GM21515 (cell line): ENCODE results near the gene POP5.
A peak's percentile ranks its signal among the peaks of the same experiment; 100 is the strongest.
"Not testable (repeated sequence)": the region's sequence is repeated elsewhere in the genome, so short reads cannot be mapped to it uniquely, and the experiment has no call there.

ENCODE experiments used
- ATAC-seq: cut with Tn5 transposase; IDR thresholded peaks from one replicate; pipeline ENCODE4 v1.9.1; 2021; ENCODE audit not compliant: unreplicated experiment

The POP5 gene, protein sequence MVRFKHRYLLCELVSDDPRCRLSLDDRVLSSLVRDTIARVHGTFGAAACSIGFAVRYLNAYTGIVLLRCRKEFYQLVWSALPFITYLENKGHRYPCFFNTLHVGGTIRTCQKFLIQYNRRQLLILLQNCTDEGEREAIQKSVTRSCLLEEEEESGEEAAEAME

DNA sequence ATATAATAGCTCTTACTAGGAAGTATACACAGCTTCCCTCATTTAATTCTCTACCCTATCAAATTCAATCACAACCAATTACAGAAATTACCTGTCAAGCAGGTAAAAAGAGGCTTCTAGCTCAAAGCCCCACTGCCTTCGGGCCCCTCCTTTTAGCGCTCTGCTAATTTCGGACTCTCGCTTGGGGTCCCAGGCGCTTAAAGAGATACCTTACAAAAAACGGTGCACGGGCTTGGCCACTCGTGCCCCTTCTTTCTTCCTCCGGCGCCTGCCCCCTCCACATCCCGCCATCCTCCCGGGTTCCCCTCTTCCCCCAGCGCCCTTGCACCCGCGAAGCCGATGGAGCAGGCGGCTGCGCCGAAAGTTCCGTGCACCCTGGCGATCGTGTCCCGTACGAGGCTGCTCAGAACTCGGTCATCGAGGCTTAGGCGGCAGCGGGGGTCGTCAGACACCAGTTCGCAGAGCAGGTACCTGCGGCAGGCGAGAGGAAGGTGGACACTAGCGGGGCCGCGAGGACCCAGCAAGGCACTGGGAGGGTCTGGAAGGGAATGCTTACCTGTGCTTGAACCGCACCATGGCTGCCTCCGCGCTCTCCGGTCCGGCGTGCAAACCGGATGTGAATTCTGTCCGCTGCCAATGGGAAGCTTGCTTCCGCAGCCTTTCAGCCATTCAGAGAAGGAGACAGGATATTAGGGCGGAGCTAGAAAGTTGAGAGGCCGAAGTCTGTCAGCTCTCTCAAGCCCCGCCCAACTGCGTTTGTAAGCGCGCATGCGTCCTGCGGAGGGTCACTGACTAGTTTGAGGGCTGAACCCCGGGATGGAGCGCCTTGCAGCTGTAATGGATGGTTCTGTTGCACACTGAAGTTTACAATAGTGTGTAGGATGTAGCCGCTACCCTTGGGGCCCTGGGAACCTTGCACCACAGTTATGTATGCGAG, at the start of gene POP5:
Gene POP5 (minus strand): TSS at position 616 of the 937 bp plus-strand sequence. CDS start 40 bp downstream, at position 576.
- ATAC-seq: peak; percentile 85

GRCh38 chr12:120630104-120630892, 49.1 kb upstream of the POP5 start:
- ATAC-seq: no peak

DNA sequence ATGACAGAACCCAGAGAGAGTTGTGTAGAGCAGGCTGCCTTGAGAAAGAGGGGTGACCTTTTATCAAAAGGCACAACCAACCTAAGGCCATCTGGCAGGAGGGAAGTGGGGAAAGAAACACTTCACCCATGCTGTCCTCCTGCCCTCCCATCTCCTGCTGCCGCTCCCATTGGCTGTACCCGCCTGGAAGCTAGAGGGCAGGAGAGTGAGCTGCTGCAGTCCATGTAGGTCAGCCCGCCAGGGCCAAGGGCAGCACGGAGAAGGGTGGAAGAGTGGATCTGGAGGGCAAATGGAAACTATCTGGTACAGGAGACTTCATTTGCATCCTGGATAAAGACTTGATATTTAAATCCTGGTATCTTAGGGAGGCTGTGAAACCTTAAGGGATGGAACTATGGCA, 47.7 kb upstream of the POP5 start:
- no peak for ATAC-seq

DNA sequence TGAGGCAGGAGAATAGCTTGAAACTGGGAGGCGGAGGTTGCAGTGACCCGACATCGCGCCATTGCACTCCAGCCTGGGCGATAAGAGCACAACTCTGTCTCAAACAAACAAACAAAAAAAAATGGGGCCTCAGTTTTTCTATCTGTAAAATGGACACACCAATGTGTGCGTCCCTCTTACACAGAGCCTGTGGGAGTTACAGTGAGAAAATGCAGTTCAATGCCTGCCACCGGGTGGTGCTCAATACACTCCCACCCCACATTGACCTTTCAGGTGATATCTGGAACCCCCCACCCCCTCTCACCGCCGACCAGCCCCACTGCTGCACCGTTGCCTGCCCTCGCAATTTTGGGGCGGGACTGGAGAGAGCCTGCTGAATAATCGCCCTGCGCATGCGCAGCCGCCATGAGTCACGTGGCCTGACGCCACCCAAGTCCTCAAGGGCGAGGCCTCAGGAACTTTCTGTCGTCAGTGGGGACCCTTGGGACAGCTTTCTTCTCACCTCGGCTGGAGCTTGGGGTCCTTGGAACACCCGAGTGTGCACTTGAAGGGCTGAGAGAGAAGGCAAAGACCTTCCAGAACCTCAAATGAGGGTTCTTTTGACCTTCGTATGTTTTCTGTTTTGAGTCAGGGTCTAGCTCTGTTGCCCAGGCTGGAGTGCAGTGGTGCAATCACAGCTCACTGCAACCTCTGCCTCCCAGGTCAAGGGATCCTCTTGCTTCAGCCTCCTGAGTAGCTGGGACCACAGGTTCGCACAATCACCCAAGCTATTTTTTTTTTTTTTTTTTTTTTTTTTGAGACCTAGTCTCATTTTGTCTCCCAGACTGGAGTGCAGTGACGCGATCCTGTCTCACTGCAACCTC, 44.6 kb upstream of the POP5 start:
- no peak for ATAC-seq

- ATAC-seq: no peak
These were observed 39.4 kb upstream of the POP5 start for GRCh38 chr12:120620624-120621023.

- no peak for ATAC-seq
These were observed 37.9 kb upstream of the POP5 start for GRCh38 chr12:120618954-120619615.

- ATAC-seq: not testable (repeated sequence)
These were observed 36.6 kb upstream of the POP5 start for GRCh38 chr12:120617767-120618166.

GRCh38 chr12:120617193-120617592, 36.0 kb upstream of the POP5 start:
- ATAC-seq: not testable (repeated sequence)

GRCh38 chr12:120614848-120615247, 33.6 kb upstream of the POP5 start:
- ATAC-seq: no peak

GRCh38 chr12:120611534-120611933, 30.3 kb upstream of the POP5 start:
- ATAC-seq: not testable (repeated sequence)

- ATAC-seq: no peak
These were observed 29.4 kb upstream of the POP5 start for GRCh38 chr12:120610560-120610959.

- not testable (repeated sequence) for ATAC-seq
These were observed 21.2 kb upstream of the POP5 start for GRCh38 chr12:120602416-120602815.

DNA sequence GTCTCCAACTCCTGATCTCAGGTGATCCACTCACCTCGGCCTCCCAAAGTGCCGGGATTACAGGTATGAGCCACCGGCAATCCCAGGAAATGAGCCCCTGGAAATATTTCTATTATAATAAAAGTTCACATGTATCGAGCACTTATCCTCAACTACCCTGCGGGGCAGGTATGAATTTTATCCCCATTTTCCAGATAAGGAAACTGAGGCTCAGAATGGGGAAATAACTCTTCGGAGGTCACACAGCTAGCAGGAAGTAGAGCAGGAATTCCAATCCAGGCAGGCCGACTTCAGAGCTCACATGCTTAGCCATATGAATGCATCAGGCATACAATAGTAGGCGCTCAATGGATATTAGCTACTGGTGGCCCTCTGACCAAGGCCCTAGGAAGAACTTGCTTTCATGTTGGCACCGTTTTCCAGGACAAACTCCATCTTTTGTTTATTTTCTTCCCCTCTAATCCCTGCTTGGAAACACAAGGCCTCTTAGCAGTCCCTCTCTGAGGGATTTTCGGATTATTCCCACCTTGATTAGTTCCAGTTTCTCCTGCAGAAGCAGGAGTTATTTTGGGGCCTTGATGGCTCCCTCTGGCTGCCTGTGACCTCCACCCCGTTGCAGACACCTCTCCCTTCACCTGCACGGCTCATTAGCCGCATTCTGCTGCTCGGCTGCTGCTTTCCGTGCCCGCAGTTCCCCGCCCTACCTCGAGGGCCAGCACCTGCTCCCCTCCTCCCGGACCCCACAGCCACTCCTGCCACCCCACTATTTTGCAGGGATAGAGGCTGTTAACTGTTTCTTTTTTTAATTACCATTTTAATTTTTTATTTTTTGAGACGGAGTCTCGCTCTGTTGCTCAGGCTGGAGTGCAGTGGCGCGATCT, 18.7 kb upstream of the POP5 start:
- no peak for ATAC-seq

- no peak for ATAC-seq
These were observed 17.7 kb upstream of the POP5 start for GRCh38 chr12:120598674-120599463.

DNA sequence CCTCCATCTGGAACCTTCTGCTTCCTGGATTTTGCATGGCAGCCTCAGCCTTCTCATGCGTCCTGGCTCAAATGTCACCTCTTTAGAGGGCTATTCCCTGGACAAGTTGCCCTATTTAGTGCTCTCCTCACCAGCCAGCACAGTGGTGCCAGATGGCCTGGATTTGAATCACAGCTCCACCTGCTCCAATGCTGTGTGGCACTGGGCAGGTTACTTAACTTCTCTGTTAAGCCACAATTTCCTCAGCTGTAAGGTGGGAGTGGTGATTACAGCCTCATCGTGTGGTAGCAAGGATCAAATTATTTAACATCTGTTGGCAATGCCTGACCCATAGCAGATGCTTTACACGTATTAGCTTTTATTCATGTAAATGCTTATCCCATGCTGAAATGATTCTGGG, 16.7 kb upstream of the POP5 start:
- ATAC-seq: no peak

- no peak for ATAC-seq
These were observed 15.7 kb upstream of the POP5 start for GRCh38 chr12:120596901-120597300.

DNA sequence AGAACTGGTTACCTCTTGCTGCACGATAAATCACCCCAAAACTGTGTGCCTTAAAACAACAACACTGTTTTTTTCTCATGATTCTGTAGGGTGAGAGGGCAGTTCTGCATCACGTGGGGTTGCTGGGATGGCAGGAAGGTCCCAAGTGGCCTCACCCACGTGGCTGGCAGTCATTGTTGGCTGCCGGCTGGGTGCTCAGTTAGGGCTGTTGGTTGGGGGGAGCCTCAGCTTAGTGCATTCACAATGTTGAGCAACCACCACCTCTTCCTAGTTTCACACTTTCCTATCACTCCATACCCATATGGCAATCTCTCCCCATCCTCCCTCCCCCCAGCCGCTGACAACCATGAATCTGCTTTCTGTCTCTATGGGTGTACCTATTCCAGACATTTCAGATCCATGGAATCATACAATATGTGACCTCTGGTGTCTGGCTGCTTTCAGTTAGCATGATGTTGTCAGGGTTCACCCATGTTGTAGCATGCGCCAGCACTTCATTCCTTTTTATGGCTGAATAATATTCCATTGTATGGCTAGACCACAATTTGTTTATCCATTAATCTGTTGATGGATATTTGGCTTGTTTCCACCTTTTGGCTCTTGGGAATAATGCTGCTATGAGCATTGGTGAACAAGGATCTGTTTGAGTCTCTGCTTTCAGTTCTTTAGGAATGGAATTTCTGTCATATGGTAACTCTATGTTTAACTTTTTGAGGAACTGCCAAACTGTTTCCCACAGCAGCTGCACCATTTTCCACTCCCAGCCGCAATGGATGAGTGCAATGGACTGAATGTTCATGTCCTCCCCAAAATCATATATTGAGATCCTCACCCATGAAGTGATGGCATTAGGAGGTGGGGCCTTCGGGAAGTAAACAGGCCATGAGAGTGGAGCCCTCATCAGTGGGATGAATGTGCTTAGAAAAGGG, 11.2 kb upstream of the POP5 start:
- ATAC-seq: no peak
